HL-60 (cell line): ENCODE results near the gene CACNG3.

Experiments used
- DNase-seq, 2 experiments: peaks; one replicate each; pipeline ENCODE4 v3.0.0-alpha.2; 2010 to 2020; ENCODE audit warnings: low read depth in 1 of 2, low spot score in 1 of 2
- H3K27ac ChIP-seq: fragments of 250-450 bp; sonication (Bioruptor Pico); replicated peaks from 2 replicates; pipeline ENCODE4 v1.5.1; 2020; ENCODE audit warnings: mild to moderate bottlenecking, moderate library complexity
- H3K27me3 ChIP-seq: fragments of 250-450 bp; sonication (Bioruptor Pico); 2 replicates; pipeline ENCODE4 v1.5.1; 2021; ENCODE audit warnings: mild to moderate bottlenecking, moderate library complexity; ENCODE audit not compliant: insufficient read depth, poor library complexity, severe bottlenecking
- H3K4me3 ChIP-seq: replicated peaks from 2 replicates; pipeline ENCODE4 v1.5.1; 2011; ENCODE audit warnings: mild to moderate bottlenecking, control low read depth, low read length; ENCODE audit not compliant: insufficient read depth
- GABPA ChIP-seq: IDR thresholded peaks from 2 replicates; pipeline ENCODE4 v1.6.1; 2012; ENCODE audit warnings: low read depth
- POLR2AphosphoS5 ChIP-seq: IDR thresholded peaks from 2 replicates; pipeline ENCODE4 v1.6.1; 2012; ENCODE audit warnings: low read depth
- SPI1 ChIP-seq: IDR thresholded peaks from 2 replicates; pipeline ENCODE4 v1.6.1; 2012; ENCODE audit warnings: low read depth, mild to moderate bottlenecking, borderline replicate concordance
- TF ChIP-seq, protein P1 (sequence below): IDR thresholded peaks from one replicate; pipeline ENCODE4 v1.5.1; 2011; ENCODE audit warnings: low read length, control low read depth, inconsistent platforms; ENCODE audit not compliant: insufficient read depth
- TF ChIP-seq, protein P2 (sequence below): IDR thresholded peaks from 2 replicates; pipeline ENCODE4 v1.6.1; 2012; ENCODE audit warnings: low read depth; ENCODE audit not compliant: insufficient replicate concordance

Gene CACNG3

DNA sequence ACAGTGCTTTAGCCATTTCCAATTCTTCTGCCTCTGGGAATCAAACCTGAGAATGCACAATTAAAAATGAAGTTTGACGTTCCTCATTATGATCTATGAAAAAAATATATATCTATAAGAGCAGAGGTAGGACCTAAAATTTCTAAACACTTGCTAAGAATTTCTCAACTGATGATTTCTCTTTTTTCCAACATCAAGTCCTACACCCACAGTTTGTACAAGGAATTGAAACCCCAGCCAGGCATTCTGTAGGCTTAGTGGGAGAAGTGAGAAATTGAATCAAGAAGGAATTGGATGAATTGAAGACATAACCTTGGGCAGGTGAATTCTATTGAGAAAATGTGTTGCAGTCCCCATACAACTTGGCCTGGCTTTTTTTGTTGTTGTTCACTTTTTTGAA, 2.7 kb downstream of the CACNG3 start:
- no peak for DNase-seq
- H3K4me3 ChIP-seq = no peak overlapping the region
- peaks cover 10% of the 10 kb centered on the region for H3K27me3 ChIP-seq
- H3K27ac ChIP-seq = no peak overlapping the region
- TF ChIP-seq SPI1 = no peak
- TF ChIP-seq, protein P1, sequence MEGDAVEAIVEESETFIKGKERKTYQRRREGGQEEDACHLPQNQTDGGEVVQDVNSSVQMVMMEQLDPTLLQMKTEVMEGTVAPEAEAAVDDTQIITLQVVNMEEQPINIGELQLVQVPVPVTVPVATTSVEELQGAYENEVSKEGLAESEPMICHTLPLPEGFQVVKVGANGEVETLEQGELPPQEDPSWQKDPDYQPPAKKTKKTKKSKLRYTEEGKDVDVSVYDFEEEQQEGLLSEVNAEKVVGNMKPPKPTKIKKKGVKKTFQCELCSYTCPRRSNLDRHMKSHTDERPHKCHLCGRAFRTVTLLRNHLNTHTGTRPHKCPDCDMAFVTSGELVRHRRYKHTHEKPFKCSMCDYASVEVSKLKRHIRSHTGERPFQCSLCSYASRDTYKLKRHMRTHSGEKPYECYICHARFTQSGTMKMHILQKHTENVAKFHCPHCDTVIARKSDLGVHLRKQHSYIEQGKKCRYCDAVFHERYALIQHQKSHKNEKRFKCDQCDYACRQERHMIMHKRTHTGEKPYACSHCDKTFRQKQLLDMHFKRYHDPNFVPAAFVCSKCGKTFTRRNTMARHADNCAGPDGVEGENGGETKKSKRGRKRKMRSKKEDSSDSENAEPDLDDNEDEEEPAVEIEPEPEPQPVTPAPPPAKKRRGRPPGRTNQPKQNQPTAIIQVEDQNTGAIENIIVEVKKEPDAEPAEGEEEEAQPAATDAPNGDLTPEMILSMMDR = no peak
- TF ChIP-seq GABPA = no peak
- TF ChIP-seq POLR2AphosphoS5 = no peak
- TF ChIP-seq, protein P2, sequence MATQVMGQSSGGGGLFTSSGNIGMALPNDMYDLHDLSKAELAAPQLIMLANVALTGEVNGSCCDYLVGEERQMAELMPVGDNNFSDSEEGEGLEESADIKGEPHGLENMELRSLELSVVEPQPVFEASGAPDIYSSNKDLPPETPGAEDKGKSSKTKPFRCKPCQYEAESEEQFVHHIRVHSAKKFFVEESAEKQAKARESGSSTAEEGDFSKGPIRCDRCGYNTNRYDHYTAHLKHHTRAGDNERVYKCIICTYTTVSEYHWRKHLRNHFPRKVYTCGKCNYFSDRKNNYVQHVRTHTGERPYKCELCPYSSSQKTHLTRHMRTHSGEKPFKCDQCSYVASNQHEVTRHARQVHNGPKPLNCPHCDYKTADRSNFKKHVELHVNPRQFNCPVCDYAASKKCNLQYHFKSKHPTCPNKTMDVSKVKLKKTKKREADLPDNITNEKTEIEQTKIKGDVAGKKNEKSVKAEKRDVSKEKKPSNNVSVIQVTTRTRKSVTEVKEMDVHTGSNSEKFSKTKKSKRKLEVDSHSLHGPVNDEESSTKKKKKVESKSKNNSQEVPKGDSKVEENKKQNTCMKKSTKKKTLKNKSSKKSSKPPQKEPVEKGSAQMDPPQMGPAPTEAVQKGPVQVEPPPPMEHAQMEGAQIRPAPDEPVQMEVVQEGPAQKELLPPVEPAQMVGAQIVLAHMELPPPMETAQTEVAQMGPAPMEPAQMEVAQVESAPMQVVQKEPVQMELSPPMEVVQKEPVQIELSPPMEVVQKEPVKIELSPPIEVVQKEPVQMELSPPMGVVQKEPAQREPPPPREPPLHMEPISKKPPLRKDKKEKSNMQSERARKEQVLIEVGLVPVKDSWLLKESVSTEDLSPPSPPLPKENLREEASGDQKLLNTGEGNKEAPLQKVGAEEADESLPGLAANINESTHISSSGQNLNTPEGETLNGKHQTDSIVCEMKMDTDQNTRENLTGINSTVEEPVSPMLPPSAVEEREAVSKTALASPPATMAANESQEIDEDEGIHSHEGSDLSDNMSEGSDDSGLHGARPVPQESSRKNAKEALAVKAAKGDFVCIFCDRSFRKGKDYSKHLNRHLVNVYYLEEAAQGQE = no peak

DNA sequence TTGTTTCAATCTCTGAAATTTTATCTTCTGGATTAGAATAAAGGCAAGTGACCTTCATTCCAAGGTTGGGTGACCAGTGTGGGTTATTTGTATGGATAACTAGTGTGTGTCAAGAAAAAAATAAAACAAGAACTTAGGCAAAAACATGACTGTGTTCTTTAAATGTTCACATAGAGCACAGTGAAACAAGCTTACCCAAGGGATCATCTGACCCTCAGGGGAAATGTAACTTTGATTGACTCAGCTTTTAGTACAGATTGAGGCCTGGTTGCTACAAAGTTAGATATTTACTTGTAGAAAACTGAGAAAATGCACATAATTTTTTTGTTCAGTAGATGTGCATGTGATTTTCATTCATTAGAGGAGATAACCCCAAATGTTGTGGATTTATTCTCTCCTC, 6.7 kb downstream of the CACNG3 start:
- Histone ChIP-seq H3K4me3 (no peak overlapping the region), H3K27me3 (no peaks in the 10 kb centered on the region), H3K27ac (no peak overlapping the region)
- no peak for DNase-seq
- TF ChIP-seq, protein P2 = no peak
- TF ChIP-seq GABPA = no peak
- TF ChIP-seq, protein P1 = no peak
- TF ChIP-seq SPI1 = no peak
- no peak for TF ChIP-seq POLR2AphosphoS5

DNA sequence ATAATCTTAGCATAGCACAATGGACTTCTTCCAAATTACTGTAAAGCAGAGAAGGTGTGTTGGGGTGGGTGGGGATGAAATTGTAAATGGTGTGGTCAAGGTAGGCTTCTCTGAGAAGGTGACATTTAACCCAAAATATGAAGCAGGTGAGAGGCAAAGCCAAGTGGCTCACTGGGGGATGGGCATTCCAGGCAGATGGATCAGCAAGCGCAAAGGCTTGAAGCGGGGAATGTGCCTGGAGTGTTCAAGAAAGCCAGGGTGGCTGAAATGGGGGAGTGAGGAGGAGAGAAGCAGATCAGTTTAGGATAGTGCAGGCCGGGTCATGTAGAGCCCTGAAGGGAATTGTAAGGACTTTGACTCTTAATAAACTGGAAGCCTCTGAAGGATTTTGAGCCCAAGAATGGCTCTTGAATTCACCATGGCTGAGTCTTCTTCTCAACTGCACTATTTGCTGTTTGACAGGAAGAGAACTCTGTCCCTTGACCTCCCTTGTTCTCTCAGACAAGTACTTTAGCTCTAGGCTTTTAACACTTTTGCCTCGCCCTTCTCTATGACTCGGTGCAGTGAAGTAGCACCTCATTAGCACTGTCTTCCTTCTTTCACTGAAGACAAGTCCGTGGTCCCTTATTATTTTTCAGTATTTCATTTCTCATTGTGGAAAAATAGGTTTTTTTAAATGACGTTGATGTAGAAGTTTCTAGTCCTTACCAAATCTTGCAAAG, 14.7 kb downstream of the CACNG3 start:
- Histone ChIP-seq H3K27me3 (no peaks in the 10 kb centered on the region), H3K4me3 (no peak overlapping the region), H3K27ac (no peak overlapping the region)
- no peak for TF ChIP-seq SPI1
- TF ChIP-seq, protein P2 = no peak
- DNase-seq = no peak
